Inferior parietal cortex (tissue), 1 donor: ENCODE results near the gene OSBPL2.

ENCODE experiments used
- DNase-seq: peaks from one replicate; pipeline ENCODE4 v3.0.0-alpha.2; 2016; ENCODE audit errors: extremely low spot score

Gene OSBPL2

DNA sequence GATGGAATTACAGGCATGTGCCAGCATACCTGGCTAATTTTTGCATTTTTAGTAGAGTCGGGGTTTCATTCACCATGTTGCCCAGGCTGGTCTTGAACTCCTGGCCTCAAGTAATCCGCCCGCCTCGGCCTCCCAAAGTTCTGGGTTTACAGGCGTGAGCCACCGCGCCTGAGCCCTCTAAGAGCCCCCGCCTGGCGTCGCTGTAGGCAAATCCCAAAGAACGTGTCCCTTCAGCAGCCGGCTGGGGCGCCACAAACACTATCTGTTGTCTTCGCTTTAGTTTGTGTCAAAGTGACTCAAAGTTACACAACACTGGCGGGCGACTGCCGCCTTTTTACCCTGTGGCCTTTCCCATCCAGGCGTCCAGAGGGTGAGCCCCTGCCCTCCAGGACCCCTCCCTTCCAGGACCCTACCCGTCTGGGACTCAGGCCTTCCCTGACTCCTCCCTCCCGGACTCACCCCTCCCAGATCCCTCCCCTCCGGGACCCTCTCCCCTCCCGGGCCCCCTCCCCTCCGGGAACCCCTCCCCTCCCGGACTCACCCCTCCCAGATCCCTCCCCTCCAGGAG, 63.5 kb downstream of the OSBPL2 start:
- peak; percentile 88 for DNase-seq

DNA sequence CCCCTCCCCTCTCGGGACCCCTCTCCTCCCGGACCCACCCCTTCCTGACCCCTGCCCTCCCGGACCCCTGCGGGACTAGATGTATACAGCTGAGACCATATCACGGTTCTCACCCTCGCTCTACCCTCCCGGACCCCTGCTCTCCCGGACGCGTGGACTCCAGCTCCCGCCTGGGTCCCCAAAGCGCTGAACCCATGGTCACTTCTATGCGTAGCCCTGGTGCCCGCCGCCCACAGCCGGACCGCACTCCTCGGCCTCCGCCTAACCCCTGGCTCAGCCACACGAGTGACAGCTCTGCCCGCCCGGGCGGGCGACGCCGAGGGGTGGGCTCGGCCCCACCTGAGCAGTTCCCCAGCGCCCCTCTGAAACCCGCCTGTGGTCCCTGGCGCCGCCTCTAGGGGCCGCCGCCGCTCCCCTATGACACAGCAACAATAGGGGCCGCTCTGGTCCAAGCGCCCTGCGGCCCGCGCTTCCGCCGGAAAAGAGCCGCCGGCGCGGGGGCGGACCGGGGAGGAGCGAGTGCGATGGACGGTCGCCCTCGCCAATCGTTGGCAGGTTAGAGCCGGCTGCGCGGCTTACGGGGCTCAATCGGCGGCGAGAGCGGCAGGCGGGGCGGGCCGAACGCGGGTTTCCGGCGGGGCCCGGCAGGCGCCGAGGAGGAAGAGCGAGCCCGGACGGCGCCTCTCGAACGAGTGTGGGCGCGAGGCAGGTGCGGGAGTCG, 64.2 kb downstream of the OSBPL2 start, which contains the start of gene ADRM1:
ADRM1 (plus strand) TSS at position 657 of the 721 bp plus-strand sequence. CDS start 572 bp downstream, outside the sequence.
- peak; percentile 98 for DNase-seq

DNA sequence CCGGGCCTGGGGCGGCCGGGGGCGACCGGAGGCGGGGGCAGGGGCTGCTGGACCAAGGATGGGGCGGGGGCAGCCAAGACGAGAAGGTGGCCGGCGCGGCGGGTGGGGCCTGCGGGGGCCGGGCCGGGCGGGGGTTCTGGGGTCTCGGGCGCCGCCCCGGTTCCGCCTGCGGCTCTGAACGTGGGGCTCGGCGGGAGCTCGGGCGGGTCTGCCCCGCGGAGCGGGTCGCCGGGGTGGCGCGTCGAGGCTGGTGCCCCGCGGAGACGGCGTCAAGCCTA, 64.7 kb downstream of the OSBPL2 start:
- DNase-seq: no peak

DNA sequence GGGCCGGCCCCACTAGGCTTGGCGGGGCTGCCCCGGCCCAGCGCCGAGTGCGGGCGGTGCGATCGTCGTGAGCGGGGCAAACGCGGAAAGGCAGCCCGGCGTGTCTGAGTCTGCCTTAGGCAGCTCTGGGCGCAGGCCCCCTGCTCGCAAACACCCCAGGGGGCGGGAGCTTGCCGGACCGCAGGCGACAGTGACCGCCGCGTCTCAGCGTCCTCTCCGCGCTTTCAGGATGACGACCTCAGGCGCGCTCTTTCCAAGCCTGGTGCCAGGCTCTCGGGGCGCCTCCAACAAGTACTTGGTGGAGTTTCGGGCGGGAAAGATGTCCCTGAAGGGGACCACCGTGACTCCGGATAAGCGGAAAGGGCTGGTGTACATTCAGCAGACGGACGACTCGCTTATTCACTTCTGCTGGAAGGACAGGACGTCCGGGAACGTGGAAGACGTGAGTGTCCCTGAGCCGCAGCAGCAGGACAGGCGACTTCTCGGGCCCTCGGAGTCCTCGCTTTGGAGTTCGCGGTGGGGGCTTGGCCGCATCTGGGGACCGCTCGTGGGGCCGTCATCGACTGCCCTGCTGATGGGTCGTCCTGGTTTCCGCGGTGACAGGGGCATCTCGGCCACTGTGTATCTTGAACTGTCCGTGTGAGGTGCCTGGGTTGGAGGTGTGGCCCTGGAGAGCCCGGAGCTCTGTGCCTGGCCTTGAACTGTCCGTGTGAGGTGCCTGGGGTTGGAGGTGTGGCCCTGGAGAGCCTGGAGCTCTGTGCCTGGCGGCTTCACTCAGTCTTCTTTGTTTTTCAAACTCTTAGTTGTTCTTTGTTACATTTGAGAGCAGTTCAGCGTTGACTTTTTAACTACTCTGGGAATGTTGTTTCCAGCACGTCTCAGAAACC, 65.3 kb downstream of the OSBPL2 start:
- DNase-seq: no peak

DNA sequence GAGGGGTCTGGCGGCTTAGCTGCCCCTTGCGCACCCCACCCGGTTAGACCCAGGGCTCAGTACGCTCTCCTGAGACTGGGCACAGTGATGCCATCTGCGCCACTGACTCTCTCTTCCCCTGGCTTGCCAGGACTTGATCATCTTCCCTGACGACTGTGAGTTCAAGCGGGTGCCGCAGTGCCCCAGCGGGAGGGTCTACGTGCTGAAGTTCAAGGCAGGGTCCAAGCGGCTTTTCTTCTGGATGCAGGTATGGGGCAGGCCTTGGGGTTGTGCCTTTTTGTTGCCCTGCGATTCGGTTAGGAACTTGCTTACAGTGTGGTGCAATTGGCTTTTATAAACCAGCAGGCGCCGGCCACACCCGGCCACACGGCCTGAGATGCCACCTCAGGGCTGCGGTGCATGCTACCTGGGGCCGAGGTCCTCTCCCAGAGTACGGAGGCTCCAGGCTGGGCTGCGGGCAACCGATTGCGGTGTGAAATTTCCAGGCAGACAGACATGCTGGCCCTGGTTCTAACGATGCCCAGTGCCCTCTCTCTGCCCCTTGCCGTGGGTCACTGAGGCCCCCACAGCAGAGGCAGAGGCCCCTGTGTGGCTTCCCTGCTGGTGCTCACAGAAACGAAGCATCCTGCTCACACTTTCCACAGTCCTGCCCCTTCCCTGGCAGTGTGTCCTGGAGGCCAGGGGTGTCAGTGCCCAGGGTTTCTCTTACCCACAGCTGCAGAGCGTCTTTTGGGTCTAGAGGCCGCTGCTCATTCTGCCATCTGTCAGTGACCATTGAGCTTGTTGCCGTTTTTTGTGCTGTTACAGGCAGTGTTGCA, 66.2 kb downstream of the OSBPL2 start:
- no peak for DNase-seq

DNA sequence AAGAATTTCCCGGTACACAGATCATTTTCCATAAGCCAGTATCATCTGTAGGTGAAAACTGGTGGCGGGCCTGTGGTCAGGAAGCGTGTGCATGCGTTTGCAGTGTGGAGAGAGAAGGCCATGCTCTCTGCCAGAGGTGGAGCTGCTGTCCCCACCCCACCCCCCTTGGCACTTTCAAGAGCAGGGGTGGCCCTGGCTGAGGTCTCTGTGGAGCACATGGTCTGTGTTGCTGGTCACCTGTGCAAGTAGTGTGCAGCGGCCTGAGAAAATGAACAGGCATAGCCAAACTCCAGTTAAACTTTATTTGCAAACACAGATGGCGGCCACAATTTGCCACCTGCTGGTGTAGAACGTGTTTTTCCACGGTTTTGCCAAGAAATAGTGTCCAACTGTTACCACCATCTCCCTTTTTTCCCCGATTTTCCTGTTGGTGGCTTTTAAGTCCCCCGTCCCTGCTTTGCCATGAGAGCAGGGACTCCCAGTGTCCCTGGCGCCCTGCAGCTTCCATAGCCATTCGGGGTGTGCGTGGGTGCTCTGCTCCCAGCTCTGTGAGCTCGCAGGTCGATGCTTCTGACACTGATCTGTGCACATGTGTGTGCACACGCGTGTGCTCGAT, 66.9 kb downstream of the OSBPL2 start:
- DNase-seq: no peak

DNA sequence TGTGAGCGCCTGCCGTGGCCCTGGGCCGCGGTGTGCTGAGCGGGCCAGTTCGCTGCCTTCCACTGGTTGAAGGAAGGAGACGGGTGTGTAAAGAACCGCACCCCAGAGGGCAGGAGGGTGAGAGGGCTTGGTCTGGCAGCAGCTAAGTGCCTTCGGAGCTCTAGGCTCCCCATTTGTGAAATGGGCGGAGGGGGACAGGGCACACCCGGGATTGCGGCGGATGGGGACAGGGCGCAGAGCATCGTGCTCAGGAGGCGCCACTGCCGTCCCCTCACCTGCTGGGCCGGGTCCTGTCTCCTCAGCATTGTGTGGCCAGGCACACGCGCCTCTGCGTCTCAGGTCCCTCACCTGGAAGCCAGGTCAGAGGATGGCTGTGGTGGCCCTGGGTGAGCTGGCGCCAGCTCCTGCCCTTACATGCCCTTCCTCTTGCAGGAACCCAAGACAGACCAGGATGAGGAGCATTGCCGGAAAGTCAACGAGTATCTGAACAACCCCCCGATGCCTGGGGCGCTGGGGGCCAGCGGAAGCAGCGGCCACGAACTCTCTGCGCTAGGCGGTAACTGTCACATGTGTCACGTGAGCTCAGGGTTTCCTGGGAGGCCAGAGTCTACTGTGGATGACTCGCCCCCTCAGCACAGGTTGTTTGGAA, 67.6 kb downstream of the OSBPL2 start:
- no peak for DNase-seq

DNA sequence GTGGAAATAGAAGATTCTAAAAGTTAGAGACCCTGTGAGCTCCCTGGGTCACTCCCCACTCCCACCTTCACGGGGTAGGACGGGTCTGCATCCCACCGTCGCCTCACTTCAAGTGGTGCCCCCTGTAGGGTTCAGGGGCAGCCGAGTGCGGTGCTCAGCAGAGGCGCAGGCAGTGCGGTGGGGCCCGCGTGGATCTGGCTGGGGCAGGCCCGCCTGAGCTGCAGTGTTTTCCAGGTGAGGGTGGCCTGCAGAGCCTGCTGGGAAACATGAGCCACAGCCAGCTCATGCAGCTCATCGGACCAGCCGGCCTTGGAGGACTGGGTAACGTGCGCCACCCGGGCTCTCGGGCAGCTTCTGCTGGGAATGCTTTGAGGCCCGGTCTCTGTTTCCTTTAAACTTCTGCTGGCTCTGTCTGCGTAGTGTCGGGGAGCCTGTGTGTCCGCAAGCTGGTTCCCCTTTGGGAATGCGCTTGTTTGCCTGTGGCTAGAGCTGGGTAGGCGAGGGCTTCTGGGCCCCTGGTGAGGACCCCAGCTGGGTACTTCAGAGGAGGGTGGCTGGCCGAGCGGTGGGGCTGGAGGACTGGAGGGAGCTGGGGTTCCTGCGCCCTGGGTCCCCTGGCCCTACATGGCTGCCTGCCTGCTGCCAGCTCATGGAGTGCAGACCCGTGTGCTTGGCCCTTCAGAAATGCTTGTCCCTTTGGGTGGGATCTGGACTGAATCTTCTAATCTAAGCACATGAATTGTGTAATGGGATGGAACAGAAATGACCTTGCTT, 68.3 kb downstream of the OSBPL2 start:
- DNase-seq: no peak

DNA sequence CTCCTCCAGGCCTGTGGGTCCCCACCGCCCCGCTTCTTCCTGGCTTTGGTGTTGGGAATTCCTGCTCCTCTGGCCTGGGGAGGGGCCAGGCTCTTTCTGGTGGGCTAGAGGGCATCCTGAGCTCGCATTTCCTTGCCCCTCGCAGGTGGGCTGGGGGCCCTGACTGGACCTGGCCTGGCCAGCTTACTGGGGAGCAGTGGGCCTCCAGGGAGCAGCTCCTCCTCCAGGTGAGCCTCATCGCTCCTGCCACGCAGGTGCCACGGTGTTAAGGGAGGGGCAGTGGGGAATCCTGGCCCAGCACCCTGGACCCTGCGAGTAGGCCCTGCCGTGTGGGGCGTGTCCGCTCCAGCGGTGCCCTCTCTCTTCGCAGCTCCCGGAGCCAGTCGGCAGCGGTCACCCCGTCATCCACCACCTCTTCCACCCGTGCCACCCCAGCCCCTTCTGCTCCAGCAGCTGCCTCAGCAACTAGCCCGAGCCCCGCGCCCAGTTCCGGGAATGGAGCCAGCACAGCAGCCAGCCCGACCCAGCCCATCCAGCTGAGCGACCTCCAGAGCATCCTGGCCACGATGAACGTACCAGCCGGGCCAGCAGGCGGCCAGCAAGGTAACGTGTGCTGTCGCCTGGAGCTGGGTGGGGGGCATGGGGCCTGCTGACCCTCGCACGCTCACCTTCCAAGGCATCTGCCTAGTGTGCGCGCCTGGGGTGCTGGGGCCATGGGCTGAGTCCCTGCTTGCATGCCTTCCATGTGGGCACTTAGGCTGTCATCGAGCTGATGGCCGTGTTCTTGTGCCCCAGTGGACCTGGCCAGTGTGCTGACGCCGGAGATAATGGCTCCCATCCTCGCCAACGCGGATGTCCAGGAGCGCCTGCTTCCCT, 69.1 kb downstream of the OSBPL2 start:
- no peak for DNase-seq

DNA sequence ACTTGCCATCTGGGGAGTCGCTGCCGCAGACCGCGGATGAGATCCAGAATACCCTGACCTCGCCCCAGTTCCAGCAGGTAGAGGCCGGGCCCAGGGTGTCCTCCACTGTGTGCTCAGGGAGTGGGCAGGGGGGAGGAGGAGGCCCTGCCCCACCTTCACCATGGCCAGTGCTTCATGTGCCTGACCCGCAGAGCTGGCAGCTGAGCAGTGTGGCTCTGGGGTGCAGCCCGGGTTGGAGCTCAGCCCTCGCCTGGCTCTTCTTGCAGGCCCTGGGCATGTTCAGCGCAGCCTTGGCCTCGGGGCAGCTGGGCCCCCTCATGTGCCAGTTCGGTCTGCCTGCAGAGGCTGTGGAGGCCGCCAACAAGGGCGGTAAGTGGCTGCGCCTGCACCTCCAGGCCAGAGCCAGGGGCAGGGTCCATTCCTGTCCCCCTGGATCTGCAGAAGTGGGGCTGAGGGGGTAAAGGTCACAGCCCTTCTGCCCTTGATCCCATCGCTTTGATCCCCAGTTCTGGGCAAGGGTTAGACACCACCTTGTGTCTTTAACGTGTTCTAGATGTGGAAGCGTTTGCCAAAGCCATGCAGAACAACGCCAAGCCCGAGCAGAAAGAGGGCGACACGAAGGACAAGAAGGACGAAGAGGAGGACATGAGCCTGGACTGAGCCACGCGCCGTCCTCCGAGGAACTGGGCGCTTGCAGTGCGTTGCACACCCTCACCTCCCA, 69.9 kb downstream of the OSBPL2 start:
- no peak for DNase-seq

DNA sequence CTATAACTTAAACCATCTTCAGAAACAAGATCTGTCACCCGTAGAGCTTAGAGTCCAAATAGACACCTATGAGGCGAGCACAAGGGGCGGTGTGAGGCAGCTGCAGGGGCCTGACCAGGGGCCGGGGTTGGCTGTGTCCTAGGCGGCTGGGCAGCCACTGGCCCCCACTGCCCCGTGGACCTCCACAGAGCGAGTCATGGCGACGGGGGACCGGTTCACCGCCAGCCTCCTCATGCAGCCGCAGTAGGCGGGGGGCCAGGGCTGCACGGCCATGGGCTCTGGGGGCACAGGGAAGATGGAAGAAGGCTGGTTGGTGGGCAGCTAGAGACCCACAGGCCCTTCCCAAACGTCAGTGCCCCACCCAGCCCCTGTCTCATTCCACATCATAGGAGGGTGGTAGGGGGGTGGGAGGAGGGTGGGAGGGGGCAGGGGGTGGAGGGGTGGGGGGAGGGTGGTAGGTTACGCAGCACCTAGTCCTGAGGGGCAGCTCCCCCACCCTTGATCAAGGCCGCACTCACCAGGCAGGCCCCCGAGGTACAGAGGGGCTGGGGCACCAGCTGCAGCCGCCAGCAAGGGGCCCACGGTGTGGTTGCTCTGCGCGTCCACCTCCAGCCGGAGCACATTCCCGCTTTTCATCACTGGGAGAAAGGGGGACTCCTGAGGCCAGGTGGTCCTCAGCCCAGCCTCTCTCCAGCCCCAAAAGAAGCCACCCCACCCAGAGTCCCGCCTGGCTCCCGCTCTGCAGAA, 71.0 kb downstream of the OSBPL2 start:
- no peak for DNase-seq

DNA sequence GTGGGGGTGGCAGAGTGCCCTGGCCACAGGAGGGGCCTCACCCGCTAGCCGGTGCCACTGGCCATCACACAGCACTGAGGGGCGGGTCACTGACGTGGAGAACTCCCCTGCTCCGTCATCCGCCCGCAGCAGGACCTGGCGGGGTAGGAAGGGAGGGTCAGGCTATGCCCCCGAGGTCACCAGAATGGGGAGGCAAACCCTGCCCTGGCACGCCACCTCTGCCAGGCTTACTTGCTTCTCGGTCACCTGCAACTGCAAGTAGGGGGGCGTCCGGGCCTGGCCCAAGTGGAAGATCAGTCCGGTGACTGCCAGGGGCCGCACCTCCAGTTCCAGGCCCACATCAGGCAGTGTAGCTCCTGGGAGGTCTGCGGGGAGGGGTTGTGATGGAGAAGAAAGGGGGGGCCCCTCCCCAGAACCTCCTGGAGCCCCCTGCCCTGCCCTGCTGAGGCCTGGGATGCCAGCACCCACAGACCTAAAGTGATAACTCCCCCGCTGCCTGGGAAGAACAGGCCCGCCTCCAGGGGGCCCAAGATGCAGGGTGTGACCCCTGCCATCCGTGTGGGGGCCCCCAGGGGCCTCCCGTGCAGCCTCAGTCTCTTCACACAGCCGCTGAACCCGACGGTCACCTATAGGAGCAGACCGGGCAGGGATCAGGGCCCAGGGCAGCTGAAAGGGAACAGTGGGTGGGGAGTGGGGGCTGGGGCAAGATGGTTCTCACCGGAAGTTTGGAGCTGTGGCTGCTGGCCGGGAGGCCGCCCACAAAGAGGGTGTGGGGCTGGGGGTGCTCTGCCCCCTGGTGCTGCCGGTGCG, 71.8 kb downstream of the OSBPL2 start:
- no peak for DNase-seq

DNA sequence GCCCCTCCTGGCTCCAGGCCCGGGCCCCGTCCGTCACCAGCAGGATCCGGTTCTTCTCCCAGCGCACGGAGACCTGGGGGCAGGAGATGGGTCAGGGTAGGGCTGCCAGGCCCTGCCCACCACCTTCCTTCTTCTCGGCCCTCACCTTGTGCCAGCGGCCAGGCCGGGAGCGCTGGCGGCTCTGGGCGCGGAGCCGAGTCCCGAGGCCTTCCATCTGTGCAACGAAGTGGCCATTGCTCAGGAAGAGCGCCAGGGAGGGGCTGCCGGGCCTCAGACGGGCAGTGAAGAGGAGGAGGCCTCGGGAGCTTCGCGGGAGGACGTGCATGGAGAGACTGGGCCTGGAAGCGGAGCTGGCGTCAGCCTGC, 72.4 kb downstream of the OSBPL2 start:
- DNase-seq: no peak

DNA sequence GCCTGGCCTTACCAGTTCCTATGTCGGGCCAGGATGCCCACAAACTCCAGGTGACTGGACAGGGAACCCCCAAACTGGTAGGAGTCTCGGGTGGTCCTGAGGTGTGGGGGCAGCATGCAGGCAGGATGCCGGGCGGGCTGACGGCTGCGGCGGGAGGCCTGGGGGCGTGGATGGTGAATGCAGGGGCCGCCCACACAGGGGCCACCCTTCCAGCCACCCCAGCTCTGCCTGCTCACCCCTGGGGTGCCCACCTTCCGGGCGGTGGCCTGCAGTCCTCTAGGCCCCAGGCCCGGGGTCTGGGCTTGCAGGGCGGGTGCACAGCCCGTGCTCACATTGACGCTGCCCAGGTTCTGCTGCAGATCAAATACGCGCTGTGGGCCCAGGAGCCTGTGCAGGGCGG, 72.8 kb downstream of the OSBPL2 start:
- DNase-seq: no peak

DNA sequence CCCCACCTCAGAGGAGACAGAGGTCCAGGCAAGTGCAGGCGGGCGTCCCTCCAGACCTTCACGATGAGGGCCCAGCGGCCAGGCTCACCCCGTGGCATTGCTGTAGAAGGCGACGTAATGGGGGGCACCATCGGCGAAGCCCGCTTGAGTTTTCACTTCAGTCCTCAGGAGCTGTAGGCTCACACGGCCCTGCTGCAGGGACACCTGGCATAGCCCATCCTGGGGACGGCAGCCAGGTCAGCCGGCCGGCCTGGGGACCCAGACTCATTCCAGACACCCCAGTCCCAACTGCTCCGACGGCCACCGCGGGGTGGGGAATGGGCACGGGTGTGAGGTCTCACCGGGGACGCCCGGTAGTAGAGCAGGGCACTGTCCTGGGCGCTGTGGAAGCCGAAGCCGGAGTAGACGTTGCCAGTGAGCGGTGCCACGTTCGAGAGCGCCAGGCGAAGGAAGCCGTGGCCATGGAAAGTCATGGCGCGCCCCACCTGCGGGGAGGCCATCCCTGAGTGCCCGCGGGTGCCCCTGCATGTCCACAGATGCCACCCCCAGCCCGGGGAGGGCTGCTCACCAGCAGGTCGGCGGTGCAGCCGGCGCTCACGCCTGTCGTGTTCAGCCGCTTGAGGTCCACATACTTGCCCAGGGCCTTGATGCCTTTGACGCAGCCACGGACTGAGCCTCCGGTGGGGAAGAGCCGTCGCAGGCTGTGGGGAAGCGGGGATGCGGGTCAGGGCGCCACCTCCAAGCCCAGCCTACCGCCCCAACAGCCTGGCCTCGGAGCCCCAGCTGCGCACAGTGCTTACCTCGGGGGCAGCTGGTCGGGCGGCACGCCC, 73.7 kb downstream of the OSBPL2 start:
- DNase-seq: no peak

DNA sequence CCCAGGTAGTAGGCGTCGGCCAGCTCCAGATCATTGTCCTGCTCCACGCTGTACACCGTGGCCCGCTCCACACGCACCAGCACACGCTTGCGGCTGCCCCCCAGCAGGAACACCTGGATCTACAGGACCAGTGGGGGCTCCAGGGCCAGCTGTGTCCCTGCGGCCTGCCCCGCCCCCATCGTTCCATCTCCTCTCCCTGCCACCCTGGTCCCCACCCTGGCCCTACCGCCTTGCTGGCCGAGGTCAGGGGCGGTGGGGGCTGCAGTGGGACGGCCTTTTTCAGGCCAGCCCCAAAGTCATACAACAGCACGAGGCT, 74.3 kb downstream of the OSBPL2 start:
- DNase-seq: no peak
